Adrenal gland (tissue), 5 donors: ENCODE data around the gene EFNA5.

Source experiments
- POLR2A ChIP-seq, 2 donors: fragments of 450-650 bp; IDR thresholded peaks; one replicate each; pipeline ENCODE4 v1.6.1; 2017; ENCODE audit warnings: antibody characterized with exemption in 2 of 2, mild to moderate bottlenecking in 2 of 2, moderate library complexity in 1 of 2
- TF ChIP-seq, protein P1 (sequence below), 6 experiments: fragments of 450-650 bp in 4 of 6; fragments of 200-600 bp in 2 of 6; sonication (generic) in 1 of 6; IDR thresholded peaks; 1 replicate in 5 of 6; 2 replicates in 1 of 6; pipeline versions ENCODE4 v1.5.1 to v1.8.0; 2016 to 2021; ENCODE audit warnings: antibody characterized with exemption in 6 of 6, mild to moderate bottlenecking in 2 of 6, moderate library complexity in 1 of 6
- donor health status: DM: no; HTN: no; CAD: no.

GRCh38 chr5:107364443-107365319 lies 306.1 kb downstream of the EFNA5 start:
- TF ChIP-seq POLR2A (IDR thresholded peaks at IDR 0.05) = no peak
- TF ChIP-seq, protein P1, sequence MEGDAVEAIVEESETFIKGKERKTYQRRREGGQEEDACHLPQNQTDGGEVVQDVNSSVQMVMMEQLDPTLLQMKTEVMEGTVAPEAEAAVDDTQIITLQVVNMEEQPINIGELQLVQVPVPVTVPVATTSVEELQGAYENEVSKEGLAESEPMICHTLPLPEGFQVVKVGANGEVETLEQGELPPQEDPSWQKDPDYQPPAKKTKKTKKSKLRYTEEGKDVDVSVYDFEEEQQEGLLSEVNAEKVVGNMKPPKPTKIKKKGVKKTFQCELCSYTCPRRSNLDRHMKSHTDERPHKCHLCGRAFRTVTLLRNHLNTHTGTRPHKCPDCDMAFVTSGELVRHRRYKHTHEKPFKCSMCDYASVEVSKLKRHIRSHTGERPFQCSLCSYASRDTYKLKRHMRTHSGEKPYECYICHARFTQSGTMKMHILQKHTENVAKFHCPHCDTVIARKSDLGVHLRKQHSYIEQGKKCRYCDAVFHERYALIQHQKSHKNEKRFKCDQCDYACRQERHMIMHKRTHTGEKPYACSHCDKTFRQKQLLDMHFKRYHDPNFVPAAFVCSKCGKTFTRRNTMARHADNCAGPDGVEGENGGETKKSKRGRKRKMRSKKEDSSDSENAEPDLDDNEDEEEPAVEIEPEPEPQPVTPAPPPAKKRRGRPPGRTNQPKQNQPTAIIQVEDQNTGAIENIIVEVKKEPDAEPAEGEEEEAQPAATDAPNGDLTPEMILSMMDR (IDR thresholded peaks at IDR 0.05) = no peak
